Ishikawa (cell line): ENCODE data around the gene TRPC6.

ENCODE experiments used
- CREB1 ChIP-seq: IDR thresholded peaks from 2 replicates; pipeline ENCODE4 v1.6.1; 2012; ENCODE audit warnings: low read depth
- YY1 ChIP-seq: IDR thresholded peaks from 2 replicates; pipeline ENCODE4 v1.6.1; 2012; ENCODE audit warnings: low read depth
- ZBTB7A ChIP-seq: IDR thresholded peaks from 2 replicates; pipeline ENCODE4 v1.6.1; 2012; ENCODE audit warnings: low read depth
- TF ChIP-seq, protein P1 (sequence below): IDR thresholded peaks from 2 replicates; pipeline ENCODE4 v1.6.1; 2012

DNA sequence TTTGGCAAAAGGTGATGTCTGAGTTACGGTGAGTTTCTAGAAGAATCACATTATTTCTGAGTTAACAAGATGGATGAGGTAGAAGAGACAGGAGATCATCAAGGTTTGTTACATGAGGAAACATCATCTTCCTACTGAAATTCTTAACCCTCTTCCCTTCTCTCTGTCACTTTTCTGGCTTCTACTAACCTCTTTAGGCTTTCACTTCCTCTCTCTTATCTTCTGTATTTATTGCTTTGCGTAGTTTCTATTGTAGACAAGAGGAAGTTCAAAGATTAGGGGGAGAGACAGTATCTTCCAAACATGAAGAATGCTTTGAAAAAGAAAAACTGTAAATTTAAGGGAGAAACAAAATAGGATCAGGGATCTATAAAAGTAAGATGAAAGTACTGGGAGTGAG is 75.4 kb downstream of the TRPC6 start:
- no peak for TF ChIP-seq ZBTB7A
- TF ChIP-seq, protein P1, sequence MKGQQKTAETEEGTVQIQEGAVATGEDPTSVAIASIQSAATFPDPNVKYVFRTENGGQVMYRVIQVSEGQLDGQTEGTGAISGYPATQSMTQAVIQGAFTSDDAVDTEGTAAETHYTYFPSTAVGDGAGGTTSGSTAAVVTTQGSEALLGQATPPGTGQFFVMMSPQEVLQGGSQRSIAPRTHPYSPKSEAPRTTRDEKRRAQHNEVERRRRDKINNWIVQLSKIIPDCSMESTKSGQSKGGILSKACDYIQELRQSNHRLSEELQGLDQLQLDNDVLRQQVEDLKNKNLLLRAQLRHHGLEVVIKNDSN: no peak
- no peak for TF ChIP-seq CREB1
- no peak for TF ChIP-seq YY1
